WERI-Rb-1 (cell line): ENCODE results near the gene CD79A.

Experiments
- DNase-seq: peaks from one replicate; pipeline ENCODE4 v3.0.0-alpha.2; 2020
- H3K27ac ChIP-seq: fragments of 250-450 bp; sonication (Bioruptor Pico); 2 replicates; pipeline ENCODE4 v1.5.1; 2020; ENCODE audit warnings: mild to moderate bottlenecking, moderate library complexity
- H3K27me3 ChIP-seq: fragments of 250-450 bp; sonication (Bioruptor Pico); 2 replicates; pipeline ENCODE4 v1.5.1; 2021; ENCODE audit warnings: mild to moderate bottlenecking, low read depth, moderate library complexity; ENCODE audit not compliant: insufficient read depth, severe bottlenecking
- H3K36me3 ChIP-seq: fragments of 250-450 bp; sonication (Bioruptor Pico); 2 replicates; pipeline ENCODE4 v1.5.1; 2020; ENCODE audit warnings: mild to moderate bottlenecking, moderate library complexity
- H3K4me3 ChIP-seq: 2 replicates; pipeline ENCODE4 v1.5.1; 2011; ENCODE audit warnings: low read depth, mild to moderate bottlenecking, control low read depth, low read length
- H3K9me3 ChIP-seq: fragments of 250-450 bp; sonication (Bioruptor Pico); 2 replicates; pipeline ENCODE4 v1.5.1; 2021; ENCODE audit warnings: mild to moderate bottlenecking, moderate library complexity; ENCODE audit not compliant: severe bottlenecking
- TF ChIP-seq, protein P1 (sequence below): IDR thresholded peaks from 2 replicates; pipeline ENCODE4 v1.5.1; 2011; ENCODE audit warnings: low read depth, mild to moderate bottlenecking, control low read depth, inconsistent platforms, low read length

CD79A gene

DNA sequence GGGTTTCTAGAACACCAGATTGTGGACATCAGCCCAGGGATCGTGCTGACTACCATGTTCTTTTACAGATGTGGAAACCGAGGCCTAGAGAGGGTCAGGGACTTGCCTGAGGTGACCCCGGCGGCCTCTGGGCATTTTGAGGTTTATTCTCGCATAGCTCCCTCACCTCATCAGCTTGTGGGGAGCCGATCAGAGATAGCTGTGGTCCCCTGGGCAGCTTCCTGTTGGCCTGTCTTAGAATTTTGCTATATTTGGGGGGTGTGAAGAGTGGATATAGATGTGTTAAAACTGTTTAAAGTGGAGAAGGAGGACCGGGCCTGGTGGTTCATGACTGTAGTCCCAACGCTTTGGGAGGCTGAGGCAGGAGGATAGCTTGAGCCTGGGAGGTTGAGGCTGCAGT lies 12.8 kb downstream of the CD79A start:
- TF ChIP-seq, protein P1, sequence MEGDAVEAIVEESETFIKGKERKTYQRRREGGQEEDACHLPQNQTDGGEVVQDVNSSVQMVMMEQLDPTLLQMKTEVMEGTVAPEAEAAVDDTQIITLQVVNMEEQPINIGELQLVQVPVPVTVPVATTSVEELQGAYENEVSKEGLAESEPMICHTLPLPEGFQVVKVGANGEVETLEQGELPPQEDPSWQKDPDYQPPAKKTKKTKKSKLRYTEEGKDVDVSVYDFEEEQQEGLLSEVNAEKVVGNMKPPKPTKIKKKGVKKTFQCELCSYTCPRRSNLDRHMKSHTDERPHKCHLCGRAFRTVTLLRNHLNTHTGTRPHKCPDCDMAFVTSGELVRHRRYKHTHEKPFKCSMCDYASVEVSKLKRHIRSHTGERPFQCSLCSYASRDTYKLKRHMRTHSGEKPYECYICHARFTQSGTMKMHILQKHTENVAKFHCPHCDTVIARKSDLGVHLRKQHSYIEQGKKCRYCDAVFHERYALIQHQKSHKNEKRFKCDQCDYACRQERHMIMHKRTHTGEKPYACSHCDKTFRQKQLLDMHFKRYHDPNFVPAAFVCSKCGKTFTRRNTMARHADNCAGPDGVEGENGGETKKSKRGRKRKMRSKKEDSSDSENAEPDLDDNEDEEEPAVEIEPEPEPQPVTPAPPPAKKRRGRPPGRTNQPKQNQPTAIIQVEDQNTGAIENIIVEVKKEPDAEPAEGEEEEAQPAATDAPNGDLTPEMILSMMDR, result no peak
- no peak for DNase-seq
- H3K36me3 ChIP-seq, result no peaks in the 10 kb centered on the region
- no peaks in the 10 kb centered on the region for H3K9me3 ChIP-seq
- H3K4me3 ChIP-seq, result no peak overlapping the region
- no peak overlapping the region for H3K27ac ChIP-seq
- H3K27me3 ChIP-seq, result no peaks in the 10 kb centered on the region

DNA sequence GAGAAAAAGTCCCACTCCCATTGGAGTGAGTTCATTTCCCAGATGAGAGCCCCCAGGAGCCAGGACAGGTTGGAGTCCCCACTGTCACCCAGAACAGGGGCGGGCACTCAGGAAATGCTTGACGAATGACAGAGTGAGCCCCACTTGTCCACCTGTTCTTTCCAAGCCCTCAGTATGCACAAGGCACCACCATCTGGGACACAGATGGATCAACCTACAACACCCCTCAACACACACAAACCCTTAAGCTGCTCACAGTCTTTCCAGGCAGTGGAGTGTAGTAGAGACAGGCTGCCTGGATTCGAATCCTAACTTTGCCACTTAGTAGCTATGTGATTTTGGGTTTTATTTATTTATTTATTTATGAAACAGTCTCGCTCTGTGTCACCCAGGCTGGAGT lies 13.9 kb downstream of the CD79A start:
- Histone ChIP-seq H3K27ac (no peak overlapping the region), H3K27me3 (no peaks in the 10 kb centered on the region), H3K9me3 (no peaks in the 10 kb centered on the region), H3K4me3 (no peak overlapping the region), H3K36me3 (peaks cover 5% of the 10 kb centered on the region)
- TF ChIP-seq, protein P1, result no peak
- no peak for DNase-seq

DNA sequence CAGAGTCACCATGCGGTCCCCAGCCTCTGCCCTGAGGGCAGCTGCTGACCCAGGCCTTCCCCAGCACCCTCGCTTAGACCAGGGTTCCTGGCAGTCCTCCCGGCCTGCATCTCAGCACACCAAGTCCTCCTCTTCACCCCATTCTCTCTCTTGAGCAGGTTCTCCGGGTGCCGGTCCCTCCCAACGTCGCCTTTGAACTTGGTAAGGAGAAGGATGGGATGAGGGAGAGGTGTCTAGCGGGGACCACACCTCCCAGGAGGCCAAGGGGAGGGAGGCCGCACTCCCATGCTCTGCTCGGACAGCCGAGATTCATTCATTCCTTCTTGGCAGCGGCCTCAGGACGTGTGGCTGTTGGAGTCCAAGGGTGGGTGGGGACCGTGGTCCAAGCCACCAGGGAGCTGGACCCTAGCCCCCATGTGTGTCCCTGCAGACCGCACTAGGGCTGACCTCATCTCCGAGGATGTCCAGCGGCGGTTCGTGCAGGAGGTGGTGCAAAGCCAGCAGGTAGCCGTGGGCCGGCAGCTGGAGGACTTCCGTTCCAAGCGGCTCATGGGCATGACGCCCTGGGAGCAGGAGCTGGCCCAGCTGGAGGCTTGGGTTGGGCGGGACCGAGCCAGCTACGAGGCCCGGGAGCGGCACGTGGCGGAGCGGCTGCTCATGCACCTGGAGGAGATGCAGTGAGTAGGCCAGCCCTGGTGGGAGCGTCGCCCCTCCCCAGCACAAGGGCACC lies 15.3 kb downstream of the CD79A start:
- DNase-seq, result no peak
- Histone ChIP-seq H3K27me3 (no peaks in the 10 kb centered on the region), H3K9me3 (no peaks in the 10 kb centered on the region), H3K36me3 (peaks cover 5% of the 10 kb centered on the region), H3K4me3 (no peak overlapping the region), H3K27ac (no peak overlapping the region)
- TF ChIP-seq, protein P1, result no peak

DNA sequence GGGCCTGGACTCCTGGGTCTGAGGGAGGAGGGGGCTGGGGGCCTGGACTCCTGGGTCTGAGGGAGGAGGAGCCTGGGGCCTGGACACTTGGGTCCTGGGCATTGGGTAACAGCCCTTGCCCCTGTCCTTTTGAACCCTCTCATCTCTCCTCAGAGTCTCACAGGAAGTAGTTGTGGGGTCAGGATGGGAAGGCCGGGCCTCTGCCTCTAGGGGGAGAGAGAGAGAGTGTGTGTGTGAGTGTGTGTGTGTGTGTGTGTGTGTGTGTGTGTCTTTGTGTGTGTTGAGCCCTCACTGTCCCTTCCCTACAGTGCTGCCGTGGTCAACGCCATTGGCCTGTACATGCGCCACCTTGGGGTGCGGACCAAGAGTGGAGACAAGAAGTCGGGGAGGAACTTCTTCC lies 16.8 kb downstream of the CD79A start:
- Histone ChIP-seq H3K27ac (no peak overlapping the region), H3K36me3 (peaks cover 16% of the 10 kb centered on the region), H3K9me3 (no peaks in the 10 kb centered on the region), H3K27me3 (no peaks in the 10 kb centered on the region), H3K4me3 (no peak overlapping the region)
- DNase-seq, result no peak
- TF ChIP-seq, protein P1, result 0 out of 2 replicates have a peak, but pooled peaks have one; percentile 23

DNA sequence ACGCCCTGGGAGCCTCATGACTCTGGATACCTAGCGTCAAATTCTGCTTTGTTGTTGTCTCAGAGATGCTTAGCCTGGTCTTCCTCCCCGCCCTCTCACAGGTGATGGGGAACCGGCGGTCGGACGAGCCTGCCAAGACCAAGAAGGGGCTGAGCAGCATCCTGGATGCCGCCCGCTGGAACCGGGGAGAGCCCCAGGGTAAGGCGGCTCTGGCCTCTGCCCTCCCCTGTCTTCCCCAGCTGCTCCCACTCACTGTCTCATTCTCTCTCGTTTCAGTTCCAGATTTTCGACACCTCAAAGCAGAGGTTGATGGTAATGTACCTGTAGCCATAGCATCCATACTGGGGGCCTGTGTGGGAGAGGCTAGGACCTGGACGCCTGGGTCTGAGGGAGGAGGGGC lies 17.3 kb downstream of the CD79A start:
- H3K27me3 ChIP-seq, result no peaks in the 10 kb centered on the region
- H3K9me3 ChIP-seq, result no peaks in the 10 kb centered on the region
- TF ChIP-seq, protein P1, result no peak
- peaks cover 19% of the 10 kb centered on the region for H3K36me3 ChIP-seq
- no peak overlapping the region for H3K27ac ChIP-seq
- DNase-seq, result no peak
- H3K4me3 ChIP-seq, result no peak overlapping the region
